ENCODE results near the gene VWF.

The VWF gene

GRCh38 chr12:6062757-6063735, 61.4 kb downstream of the VWF start:
- Histone ChIP-seq H3K9me3 (ENCODE audit: low read length) (no peaks in the 10 kb centered on the region), H3K27ac (ENCODE audit: low read depth, low read length) (no peak overlapping the region), H3K4me3 (ENCODE audit: low read depth in 1 of 2, low read length in 2 of 2) (no peak overlapping the region), H3K36me3 (ENCODE audit: insufficient read depth, low read length) (no peaks in the 10 kb centered on the region), H3K4me1 (ENCODE audit: insufficient read depth, low read length) (no peaks in the 10 kb centered on the region), H3K9ac (ENCODE audit: low read length) (no peak overlapping the region), H3K27me3 (ENCODE audit: control insufficient read depth in 1 of 2, insufficient read depth in 2 of 2, low read length in 2 of 2) (no peaks in the 10 kb centered on the region)

GRCh38 chr12:6062395-6062756, 62.1 kb downstream of the VWF start:
- no peak overlapping the region for H3K9ac ChIP-seq (ENCODE audit: low read length)
- H3K4me1 ChIP-seq (ENCODE audit: insufficient read depth, low read length), result no peaks in the 10 kb centered on the region
- no peak overlapping the region for H3K4me3 ChIP-seq (ENCODE audit: low read depth in 1 of 2, low read length in 2 of 2)
- no peak overlapping the region for H3K27ac ChIP-seq (ENCODE audit: low read depth, low read length)
- H3K9me3 ChIP-seq (ENCODE audit: low read length), result no peaks in the 10 kb centered on the region
- H3K27me3 ChIP-seq (ENCODE audit: control insufficient read depth in 1 of 2, insufficient read depth in 2 of 2, low read length in 2 of 2), result no peaks in the 10 kb centered on the region
- no peaks in the 10 kb centered on the region for H3K36me3 ChIP-seq (ENCODE audit: insufficient read depth, low read length)

- H3K27ac ChIP-seq (ENCODE audit: low read depth, low read length), result no peak overlapping the region
- H3K27me3 ChIP-seq (ENCODE audit: control insufficient read depth in 1 of 2, insufficient read depth in 2 of 2, low read length in 2 of 2), result peaks cover 0 to 5% of the 10 kb centered on the region in 2 donors
- no peak overlapping the region for H3K9ac ChIP-seq (ENCODE audit: low read length)
- H3K9me3 ChIP-seq (ENCODE audit: low read length), result no peaks in the 10 kb centered on the region
- H3K4me3 ChIP-seq (ENCODE audit: low read depth in 1 of 2, low read length in 2 of 2), result no peak overlapping the region
- H3K4me1 ChIP-seq (ENCODE audit: insufficient read depth, low read length), result no peaks in the 10 kb centered on the region
- H3K36me3 ChIP-seq (ENCODE audit: insufficient read depth, low read length), result no peaks in the 10 kb centered on the region
Observed at GRCh38 chr12:6061660-6062059, 62.8 kb downstream of the VWF start.

GRCh38 chr12:6059860-6060565, 64.5 kb downstream of the VWF start:
- H3K9me3 ChIP-seq (ENCODE audit: low read length), result no peaks in the 10 kb centered on the region
- no peaks in the 10 kb centered on the region for H3K36me3 ChIP-seq (ENCODE audit: insufficient read depth, low read length)
- no peak overlapping the region for H3K9ac ChIP-seq (ENCODE audit: low read length)
- H3K4me1 ChIP-seq (ENCODE audit: insufficient read depth, low read length), result no peaks in the 10 kb centered on the region
- H3K4me3 ChIP-seq (ENCODE audit: low read depth in 1 of 2, low read length in 2 of 2), result no peak overlapping the region
- H3K27me3 ChIP-seq (ENCODE audit: control insufficient read depth in 1 of 2, insufficient read depth in 2 of 2, low read length in 2 of 2), result peaks cover 0 to 14% of the 10 kb centered on the region in 2 donors
- no peak overlapping the region for H3K27ac ChIP-seq (ENCODE audit: low read depth, low read length)

GRCh38 chr12:6059221-6059620, 65.2 kb downstream of the VWF start:
- no peak overlapping the region for H3K9ac ChIP-seq (ENCODE audit: low read length)
- H3K27ac ChIP-seq (ENCODE audit: low read depth, low read length), result no peak overlapping the region
- H3K4me1 ChIP-seq (ENCODE audit: insufficient read depth, low read length), result no peaks in the 10 kb centered on the region
- H3K9me3 ChIP-seq (ENCODE audit: low read length), result no peaks in the 10 kb centered on the region
- no peak overlapping the region for H3K4me3 ChIP-seq (ENCODE audit: low read depth in 1 of 2, low read length in 2 of 2)
- H3K36me3 ChIP-seq (ENCODE audit: insufficient read depth, low read length), result no peaks in the 10 kb centered on the region
- H3K27me3 ChIP-seq (ENCODE audit: control insufficient read depth in 1 of 2, insufficient read depth in 2 of 2, low read length in 2 of 2), result peaks cover 0 to 14% of the 10 kb centered on the region in 2 donors

GRCh38 chr12:6058481-6059161, 65.8 kb downstream of the VWF start:
- Histone ChIP-seq H3K9ac (ENCODE audit: low read length) (no peak overlapping the region), H3K9me3 (ENCODE audit: low read length) (no peaks in the 10 kb centered on the region), H3K36me3 (ENCODE audit: insufficient read depth, low read length) (no peaks in the 10 kb centered on the region), H3K27me3 (ENCODE audit: control insufficient read depth in 1 of 2, insufficient read depth in 2 of 2, low read length in 2 of 2) (peaks cover 0 to 14% of the 10 kb centered on the region in 2 donors), H3K27ac (ENCODE audit: low read depth, low read length) (no peak overlapping the region), H3K4me1 (ENCODE audit: insufficient read depth, low read length) (no peaks in the 10 kb centered on the region), H3K4me3 (ENCODE audit: low read depth in 1 of 2, low read length in 2 of 2) (no peak overlapping the region)

- no peaks in the 10 kb centered on the region for H3K9me3 ChIP-seq (ENCODE audit: low read length)
- H3K4me3 ChIP-seq (ENCODE audit: low read depth in 1 of 2, low read length in 2 of 2), result no peak overlapping the region
- H3K36me3 ChIP-seq (ENCODE audit: insufficient read depth, low read length), result no peaks in the 10 kb centered on the region
- H3K27me3 ChIP-seq (ENCODE audit: control insufficient read depth in 1 of 2, insufficient read depth in 2 of 2, low read length in 2 of 2), result peaks cover 0 to 14% of the 10 kb centered on the region in 2 donors
- H3K9ac ChIP-seq (ENCODE audit: low read length), result no peak overlapping the region
- H3K4me1 ChIP-seq (ENCODE audit: insufficient read depth, low read length), result no peaks in the 10 kb centered on the region
- no peak overlapping the region for H3K27ac ChIP-seq (ENCODE audit: low read depth, low read length)
Observed at GRCh38 chr12:6057700-6058099, 66.8 kb downstream of the VWF start.

GRCh38 chr12:6056406-6057240, 67.8 kb downstream of the VWF start:
- Histone ChIP-seq H3K27me3 (ENCODE audit: control insufficient read depth in 1 of 2, insufficient read depth in 2 of 2, low read length in 2 of 2) (peaks cover 0 to 14% of the 10 kb centered on the region in 2 donors), H3K9ac (ENCODE audit: low read length) (no peak overlapping the region), H3K9me3 (ENCODE audit: low read length) (no peaks in the 10 kb centered on the region), H3K4me1 (ENCODE audit: insufficient read depth, low read length) (no peaks in the 10 kb centered on the region), H3K27ac (ENCODE audit: low read depth, low read length) (no peak overlapping the region), H3K4me3 (ENCODE audit: low read depth in 1 of 2, low read length in 2 of 2) (no peak overlapping the region), H3K36me3 (ENCODE audit: insufficient read depth, low read length) (no peaks in the 10 kb centered on the region)

- Histone ChIP-seq H3K4me3 (ENCODE audit: low read depth in 1 of 2, low read length in 2 of 2) (no peak overlapping the region), H3K36me3 (ENCODE audit: insufficient read depth, low read length) (no peaks in the 10 kb centered on the region), H3K27ac (ENCODE audit: low read depth, low read length) (no peak overlapping the region), H3K9me3 (ENCODE audit: low read length) (no peaks in the 10 kb centered on the region), H3K9ac (ENCODE audit: low read length) (no peak overlapping the region), H3K27me3 (ENCODE audit: control insufficient read depth in 1 of 2, insufficient read depth in 2 of 2, low read length in 2 of 2) (peaks cover 0 to 14% of the 10 kb centered on the region in 2 donors), H3K4me1 (ENCODE audit: insufficient read depth, low read length) (no peaks in the 10 kb centered on the region)
Observed at GRCh38 chr12:6053541-6053940, 70.9 kb downstream of the VWF start.

- H3K27me3 ChIP-seq (ENCODE audit: control insufficient read depth in 1 of 2, insufficient read depth in 2 of 2, low read length in 2 of 2), result peaks cover 0 to 14% of the 10 kb centered on the region in 2 donors
- no peak overlapping the region for H3K9ac ChIP-seq (ENCODE audit: low read length)
- no peak overlapping the region for H3K4me3 ChIP-seq (ENCODE audit: low read depth in 1 of 2, low read length in 2 of 2)
- H3K27ac ChIP-seq (ENCODE audit: low read depth, low read length), result no peak overlapping the region
- H3K36me3 ChIP-seq (ENCODE audit: insufficient read depth, low read length), result no peaks in the 10 kb centered on the region
- no peaks in the 10 kb centered on the region for H3K9me3 ChIP-seq (ENCODE audit: low read length)
- no peaks in the 10 kb centered on the region for H3K4me1 ChIP-seq (ENCODE audit: insufficient read depth, low read length)
Observed at GRCh38 chr12:6052940-6053329, 71.5 kb downstream of the VWF start.

Data from muscle layer of colon (tissue), 2 donors.